ENCODE measurements around the gene WDR77.

Gene WDR77

GRCh38 chr1:111483166-111483565 lies 34.1 kb upstream of the WDR77 start:
- TF ChIP-seq CTCF (IDR thresholded peaks at IDR 0.05; ENCODE audit: insufficient read depth, low read length, poor library complexity, severe bottlenecking), result no peak
- Histone ChIP-seq H3K36me3 (ENCODE audit: control insufficient read depth, insufficient read depth, low read length) (no peaks in the 10 kb centered on the region), H3K4me3 (replicated peaks; ENCODE audit: low read depth, low read length) (no peak overlapping the region), H3K27me3 (replicated peaks; ENCODE audit: control insufficient read depth, insufficient read depth, low read length) (no peaks in the 10 kb centered on the region)
- no peak for DNase-seq (ENCODE audit: extremely low read depth, insufficient read length)

- peak; percentile 78 for TF ChIP-seq CTCF (IDR thresholded peaks at IDR 0.05; ENCODE audit: insufficient read depth, low read length, poor library complexity, severe bottlenecking)
- H3K36me3 ChIP-seq (ENCODE audit: control insufficient read depth, insufficient read depth, low read length), result no peaks in the 10 kb centered on the region
- H3K4me3 ChIP-seq (replicated peaks; ENCODE audit: low read depth, low read length), result no peak overlapping the region
- DNase-seq (ENCODE audit: extremely low read depth, insufficient read length), result peak; percentile 64
- no peaks in the 10 kb centered on the region for H3K27me3 ChIP-seq (replicated peaks; ENCODE audit: control insufficient read depth, insufficient read depth, low read length)
These were observed 32.5 kb upstream of the WDR77 start for GRCh38 chr1:111481387-111482221.

- Histone ChIP-seq H3K27me3 (replicated peaks; ENCODE audit: control insufficient read depth, insufficient read depth, low read length) (no peaks in the 10 kb centered on the region), H3K4me3 (replicated peaks; ENCODE audit: low read depth, low read length) (no peak overlapping the region), H3K36me3 (ENCODE audit: control insufficient read depth, insufficient read depth, low read length) (no peaks in the 10 kb centered on the region)
- DNase-seq (ENCODE audit: extremely low read depth, insufficient read length), result no peak
- no peak for TF ChIP-seq CTCF (IDR thresholded peaks at IDR 0.05; ENCODE audit: insufficient read depth, low read length, poor library complexity, severe bottlenecking)
These were observed 31.6 kb upstream of the WDR77 start for GRCh38 chr1:111480674-111481073.

- DNase-seq (ENCODE audit: extremely low read depth, insufficient read length), result peak; percentile 39
- H3K4me3 ChIP-seq (replicated peaks; ENCODE audit: low read depth, low read length), result no peak overlapping the region
- H3K36me3 ChIP-seq (ENCODE audit: control insufficient read depth, insufficient read depth, low read length), result no peaks in the 10 kb centered on the region; the same call in 1 of the 2 replicates
- no peaks in the 10 kb centered on the region for H3K27me3 ChIP-seq (replicated peaks; ENCODE audit: control insufficient read depth, insufficient read depth, low read length)
- no peak for TF ChIP-seq CTCF (IDR thresholded peaks at IDR 0.05; ENCODE audit: insufficient read depth, low read length, poor library complexity, severe bottlenecking)
These were observed 27.8 kb upstream of the WDR77 start for GRCh38 chr1:111476761-111477309.

- Histone ChIP-seq H3K27me3 (replicated peaks; ENCODE audit: control insufficient read depth, insufficient read depth, low read length) (no peaks in the 10 kb centered on the region), H3K4me3 (replicated peaks; ENCODE audit: low read depth, low read length) (no peak overlapping the region), H3K36me3 (ENCODE audit: control insufficient read depth, insufficient read depth, low read length) (no peaks in the 10 kb centered on the region; the same call in 1 of the 2 replicates)
- DNase-seq (ENCODE audit: extremely low read depth, insufficient read length), result no peak
- no peak for TF ChIP-seq CTCF (IDR thresholded peaks at IDR 0.05; ENCODE audit: insufficient read depth, low read length, poor library complexity, severe bottlenecking)
These were observed 27.2 kb upstream of the WDR77 start for GRCh38 chr1:111476214-111476613.
